HCT116 (cell line): ENCODE results near the gene MLH3. TPM values are rescaled to one million over a fixed set of nuclear protein-coding genes. Genes with fewer than 3 reads are reported as not detected.

Experiments used
- ATAC-seq: fragments of 200-7000 bp; cut with Tn5 transposase; 2 replicates; pipeline ENCODE4 v1.9.1; 2020; ENCODE audit warnings: mild to moderate bottlenecking, moderate library complexity
- BruUV-seq: library from RNA; stranded (reverse); fragments of 400-500 nt; replicated peaks from 2 replicates; lab custom pipeline; 2021; lab: Mats Ljungman, UMichigan
- CTCF ChIA-PET: fragments of 300-600 bp; sonication (Branson Sonifier 250); formaldehyde crosslinking; loops from one replicate; lab custom pipeline; 2021; ENCODE audit warnings: antibody characterized with exemption; lab: Charles Lee
- POLR2A ChIA-PET: fragments of 300-600, 350-600 bp; sonication (Branson Sonifier 250); formaldehyde crosslinking; loops from one replicate; lab custom pipeline; 2021; ENCODE audit warnings: antibody characterized with exemption; lab: Charles Lee
- RAD21 ChIA-PET, 2 experiments: fragments of 300-600 bp; sonication (Branson Sonifier 250); formaldehyde crosslinking; loops; one replicate each; lab custom pipeline; 2023; ENCODE audit warnings: low total read pairs in 2 of 2; ENCODE audit not compliant: uncharacterized antibody in 2 of 2, unreplicated experiment in 2 of 2, low non-redundant PET in 1 of 2; lab: Charles Lee
- DNase-seq: peaks from one replicate; pipeline ENCODE4 v3.0.0-alpha.2; 2010; ENCODE audit warnings: low read depth, low spot score
- H2AFZ ChIP-seq: fragments of 200-600 bp; shearing (Covaris generic), sonication (generic); 2 replicates; pipeline ENCODE4 v1.6.1; 2017; ENCODE audit warnings: low read depth, mixed run types, mixed read lengths, antibody characterized with exemption, low read length; ENCODE audit not compliant: poor library complexity, severe bottlenecking
- H3K27ac ChIP-seq: 2 replicates; pipeline ENCODE4 v1.5.1; 2012; ENCODE audit warnings: low read depth, low read length
- H3K27me3 ChIP-seq: fragments of 200-600 bp; sonication (generic); 2 replicates; pipeline ENCODE4 v1.6.1; 2016; ENCODE audit warnings: mixed run types, low read length, mixed read lengths; ENCODE audit not compliant: insufficient read depth
- H3K36me3 ChIP-seq, 2 experiments: fragments of 200-500 bp in 1 of 2; fragments of 200-600 bp in 1 of 2; sonication (Bioruptor generic) in 1 of 2; sonication (generic) in 1 of 2; 2 replicates each; pipeline versions ENCODE4 v1.5.1 to v1.6.1; 2014 to 2016; ENCODE audit warnings: low read length in 2 of 2, inconsistent platforms in 1 of 2, mixed read lengths in 1 of 2, mixed run types in 1 of 2; ENCODE audit not compliant: insufficient read depth in 2 of 2, control insufficient read depth in 1 of 2
- H3K4me1 ChIP-seq, 2 experiments: fragments of 200-600 bp in 1 of 2; sonication (generic) in 1 of 2; 2 replicates each; pipeline versions ENCODE4 v1.5.1 to v1.6.1; 2012 to 2017; ENCODE audit warnings: low read length in 2 of 2, inconsistent platforms in 1 of 2, mild to moderate bottlenecking in 1 of 2, mixed read lengths in 1 of 2, mixed run types in 1 of 2, moderate library complexity in 1 of 2; ENCODE audit not compliant: insufficient read depth in 2 of 2, control insufficient read depth in 1 of 2
- H3K4me2 ChIP-seq: fragments of 200-600 bp; sonication (generic); 2 replicates; pipeline ENCODE4 v1.6.1; 2017; ENCODE audit warnings: mixed run types, low read length, mixed read lengths
- H3K4me3 ChIP-seq, 2 experiments: fragments of 200-600 bp in 1 of 2; sonication (generic) in 1 of 2; replicated peaks in 1 of 2; 2 replicates each; pipeline ENCODE4 v1.5.1; 2011 to 2016; ENCODE audit warnings: low read length in 2 of 2, control low read depth in 1 of 2, low read depth in 1 of 2, mild to moderate bottlenecking in 1 of 2, mixed read lengths in 1 of 2, mixed run types in 1 of 2
- H3K79me2 ChIP-seq: fragments of 200-600 bp; sonication (generic); 2 replicates; pipeline ENCODE4 v1.6.1; 2017; ENCODE audit warnings: mild to moderate bottlenecking, mixed run types, low read length, moderate library complexity, mixed read lengths; ENCODE audit not compliant: insufficient read depth
- H3K9ac ChIP-seq: fragments of 200-600 bp; sonication (generic); 2 replicates; pipeline ENCODE4 v1.6.1; 2016; ENCODE audit warnings: low read length, mixed read lengths
- H3K9me2 ChIP-seq: fragments of 200-600 bp; sonication (generic), shearing (Covaris generic); 2 replicates; pipeline ENCODE4 v1.6.1; 2017; ENCODE audit warnings: mixed run types, mild to moderate bottlenecking, moderate library complexity; ENCODE audit not compliant: insufficient read depth
- H3K9me3 ChIP-seq, 2 experiments: fragments of 200-500 bp in 1 of 2; fragments of 200-600 bp in 1 of 2; sonication (Bioruptor generic) in 1 of 2; sonication (generic) in 1 of 2; 2 replicates each; pipeline ENCODE4 v1.6.1; 2014 to 2017; ENCODE audit warnings: low read length in 2 of 2, mixed read lengths in 2 of 2, inconsistent platforms in 1 of 2, low read depth in 1 of 2, mild to moderate bottlenecking in 1 of 2, mixed run types in 1 of 2, moderate library complexity in 1 of 2; ENCODE audit not compliant: control insufficient read depth in 1 of 2, insufficient read depth in 1 of 2
- H4K20me1 ChIP-seq: fragments of 200-600 bp; sonication (generic), shearing (Covaris generic); 2 replicates; pipeline ENCODE4 v1.6.1; 2017; ENCODE audit warnings: mixed run types, mild to moderate bottlenecking, moderate library complexity; ENCODE audit not compliant: insufficient read depth
- CEBPB ChIP-seq: IDR thresholded peaks from 2 replicates; pipeline ENCODE4 v1.6.1; 2012; ENCODE audit warnings: low read depth
- REST ChIP-seq: IDR thresholded peaks from 2 replicates; pipeline ENCODE4 v1.6.1; 2012; ENCODE audit warnings: low read depth
- SP1 ChIP-seq: IDR thresholded peaks from 2 replicates; pipeline ENCODE4 v1.6.1; 2012; ENCODE audit warnings: low read depth
- SRF ChIP-seq: IDR thresholded peaks from 2 replicates; pipeline ENCODE4 v1.6.1; 2012; ENCODE audit warnings: low read depth
- ZBTB33 ChIP-seq: IDR thresholded peaks from 2 replicates; pipeline ENCODE4 v1.6.1; 2011; ENCODE audit warnings: mild to moderate bottlenecking, low read length, moderate library complexity; ENCODE audit not compliant: insufficient replicate concordance; ENCODE audit errors: extremely low read depth
- intact Hi-C: fragments of 100-400 bp; cut with micrococcal nuclease; formaldehyde crosslinking; loops from 2 replicates; pipeline ENCODE4 v1.10.0; 2022
- total RNA-seq: library from RNA; stranded (reverse); gene quantifications from one replicate; pipeline ENCODE4 v1.2.1, GENCODE V29; 2021; ENCODE audit not compliant: unreplicated experiment

The MLH3 gene
- total RNA-seq, 1 experiment from 2014 or later, result 14.7 TPM

- Histone ChIP-seq H3K9me2 (no peaks in the 10 kb centered on the region), H3K4me1 (peaks cover 5 to 13% of the 10 kb centered on the region in 2 experiments; a peak in 2 of 4 replicates), H3K79me2 (peaks cover 55% of the 10 kb centered on the region), H3K27me3 (no peaks in the 10 kb centered on the region), H3K9ac (no peak overlapping the region), H3K27ac (no peak overlapping the region), H3K36me3 (peaks cover 2 to 20% of the 10 kb centered on the region in 2 experiments; a peak in 1 of 4 replicates), H4K20me1 (no peaks in the 10 kb centered on the region), H3K9me3 (no peaks in the 10 kb centered on the region), H3K4me3 (no peak overlapping the region), H2AFZ (no peak overlapping the region), H3K4me2 (no peak overlapping the region)
- intact Hi-C loops, result no loop called here
- DNase-seq (no peak), ATAC-seq (no peak)
- ChIA-PET POLR2A (no interaction called here), RAD21 (no interaction called here), CTCF (no interaction called here)
- BruUV-seq, result no TSS peak
- TF ChIP-seq SRF (no peak), SP1 (no peak), CEBPB (no peak), REST (no peak), ZBTB33 (no peak)
These were observed 9.2 kb upstream of the MLH3 start for GRCh38 chr14:75060420-75060819.
